Measurements from ENCODE around the gene RASAL2. TPM values are rescaled to one million over a fixed set of nuclear protein-coding genes. Genes with fewer than 3 reads are reported as not detected.

Gene RASAL2
- total and polyA plus RNA-seq, 2 experiments from 2014 or later, result 16.0 to 42.2 TPM

GRCh38 chr1:178490967-178491366, 397.1 kb downstream of the RASAL2 start:
- Mint-ChIP-seq H3K9me3 (no peaks in the 10 kb centered on the region; the same call in 2 of the 3 replicates), H3K27ac (no peak overlapping the region), H3K4me3 (no peak overlapping the region), H3K27me3 (ENCODE audit: insufficient read depth, low read depth, poor library complexity) (peaks cover 6% of the 10 kb centered on the region), H3K36me3 (ENCODE audit: low read depth) (no peaks in the 10 kb centered on the region; the same call in 2 of the 3 replicates), H3K4me1 (peaks cover 6% of the 10 kb centered on the region; the same call in 2 of the 3 replicates)
- Histone ChIP-seq H3K9me2 (ENCODE audit: insufficient read depth) (no peaks in the 10 kb centered on the region; the same call in 1 of the 2 replicates), H3K27me3 (ENCODE audit: insufficient read depth) (no peaks in the 10 kb centered on the region), H3F3A (replicated peaks; ENCODE audit: low read depth) (0 out of 2 replicates have a peak, but pooled peaks cover 3% of the 10 kb centered on the region), H4K20me1 (replicated peaks; ENCODE audit: insufficient read depth) (no peaks in the 10 kb centered on the region), H3K27ac (ENCODE audit: low read depth) (no peak overlapping the region), H3K4me1 (ENCODE audit: insufficient read depth) (no peaks in the 10 kb centered on the region), H3K4me3 (no peak overlapping the region), H3K79me2 (replicated peaks; ENCODE audit: insufficient read depth) (no peaks in the 10 kb centered on the region), H3K4me2 (no peak overlapping the region), H2AFZ (no peak overlapping the region), H3K36me3 (ENCODE audit: insufficient read depth) (no peaks in the 10 kb centered on the region)
- DNase-seq (ENCODE audit: low spot score) (no peak), ATAC-seq (no peak)
- TF ChIP-seq POLR2AphosphoS5 (IDR thresholded peaks at IDR 0.05; ENCODE audit: low read depth) (no peak), JUNB (IDR thresholded peaks at IDR 0.05; ENCODE audit: unreplicated experiment) (no peak), ETS1 (IDR thresholded peaks at IDR 0.05) (no peak), NANOG (IDR thresholded peaks at IDR 0.05; ENCODE audit: borderline replicate concordance) (no peak), ZNF331 (CRISPR knock-in tag; IDR thresholded peaks at IDR 0.05; ENCODE audit: low read depth) (no peak), EZH2 (IDR thresholded peaks at IDR 0.05; ENCODE audit: low read depth, unreplicated experiment) (no peak), CTCF (conservative IDR thresholded peaks at IDR 0.05; ENCODE audit: low read depth in 2 of 2) (no peak)

- no peaks in the 10 kb centered on the region for H3K36me3 ChIP-seq (ENCODE audit: insufficient read depth)
- Mint-ChIP-seq H3K27ac (no peak overlapping the region), H3K4me1 (peaks cover 6% of the 10 kb centered on the region; the same call in 2 of the 3 replicates), H3K36me3 (ENCODE audit: low read depth) (no peaks in the 10 kb centered on the region; the same call in 2 of the 3 replicates), H3K27me3 (ENCODE audit: insufficient read depth, low read depth, poor library complexity) (peaks cover 6% of the 10 kb centered on the region), H3K9me3 (no peaks in the 10 kb centered on the region; the same call in 1 of the 3 replicates), H3K4me3 (no peak overlapping the region)
- H3K79me2 ChIP-seq (replicated peaks; ENCODE audit: insufficient read depth), result no peaks in the 10 kb centered on the region
- no peaks in the 10 kb centered on the region; the same call in 1 of the 2 replicates for H3K9me2 ChIP-seq (ENCODE audit: insufficient read depth)
- no peak for TF ChIP-seq EZH2 (IDR thresholded peaks at IDR 0.05; ENCODE audit: low read depth, unreplicated experiment)
- no peak for TF ChIP-seq POLR2AphosphoS5 (IDR thresholded peaks at IDR 0.05; ENCODE audit: low read depth)
- TF ChIP-seq EZH2phosphoT487 (IDR thresholded peaks at IDR 0.05; ENCODE audit: unreplicated experiment), result no peak
- TF ChIP-seq CTCF (conservative IDR thresholded peaks at IDR 0.05; ENCODE audit: low read depth in 2 of 2), result no peak
- 0 out of 2 replicates have a peak, but pooled peaks cover 3% of the 10 kb centered on the region for H3F3A ChIP-seq (replicated peaks; ENCODE audit: low read depth)
- DNase-seq (ENCODE audit: low spot score), result no peak
- no peak overlapping the region for H2AFZ ChIP-seq
- ATAC-seq, result no peak
- no peaks in the 10 kb centered on the region for H3K27me3 ChIP-seq (ENCODE audit: insufficient read depth)
- no peak overlapping the region for H3K4me3 ChIP-seq
- no peaks in the 10 kb centered on the region for H4K20me1 ChIP-seq (replicated peaks; ENCODE audit: insufficient read depth)
- no peak overlapping the region for H3K4me2 ChIP-seq
- H3K27ac ChIP-seq (ENCODE audit: low read depth), result no peak overlapping the region
- no peaks in the 10 kb centered on the region for H3K4me1 ChIP-seq (ENCODE audit: insufficient read depth)
These were observed 397.8 kb downstream of the RASAL2 start for GRCh38 chr1:178491721-178492120.

Measured in GM23338 (cell line).